NCI-H446 treated with DMSO at 0.1 percent for 48 hours (cell line): Measurements from ENCODE around the gene LRRC42.

Experiments used
- DNase-seq: peaks from one replicate; lab custom pipeline; 2025; lab: John Stamatoyannopoulos, UW

Gene LRRC42

DNA sequence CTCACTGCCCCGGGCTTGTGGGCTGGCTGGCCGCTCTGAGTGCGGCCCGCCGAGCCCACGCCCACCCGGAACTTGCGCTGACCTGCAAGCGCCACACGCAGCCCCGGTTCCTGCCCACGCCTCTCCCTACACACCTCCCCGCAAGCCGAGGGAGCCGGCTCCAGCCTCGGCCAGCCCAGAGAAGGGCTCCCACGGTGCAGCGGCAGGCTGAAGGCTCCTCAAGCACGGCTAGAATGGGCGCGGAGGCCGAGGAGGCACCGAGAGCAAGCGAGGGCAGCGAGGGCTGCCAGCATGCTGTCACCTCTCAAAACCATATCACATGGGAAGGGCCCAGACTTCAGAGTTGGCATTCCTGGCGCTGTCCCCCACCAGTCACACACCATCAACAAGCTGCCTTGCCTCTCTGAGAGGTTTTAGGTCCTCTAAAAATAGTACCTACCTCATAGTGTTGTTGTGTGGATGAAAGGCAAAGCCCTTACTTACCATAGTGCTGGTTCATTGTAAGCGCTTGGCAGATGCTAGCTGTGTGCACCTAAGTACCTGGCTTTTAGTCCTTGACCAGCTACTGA is 58.4 kb downstream of the LRRC42 start:
- no peak for DNase-seq

GRCh38 chr1:54006508-54006907 is 60.4 kb downstream of the LRRC42 start:
- no peak for DNase-seq

GRCh38 chr1:54007613-54008012 is 61.5 kb downstream of the LRRC42 start:
- no peak for DNase-seq

DNA sequence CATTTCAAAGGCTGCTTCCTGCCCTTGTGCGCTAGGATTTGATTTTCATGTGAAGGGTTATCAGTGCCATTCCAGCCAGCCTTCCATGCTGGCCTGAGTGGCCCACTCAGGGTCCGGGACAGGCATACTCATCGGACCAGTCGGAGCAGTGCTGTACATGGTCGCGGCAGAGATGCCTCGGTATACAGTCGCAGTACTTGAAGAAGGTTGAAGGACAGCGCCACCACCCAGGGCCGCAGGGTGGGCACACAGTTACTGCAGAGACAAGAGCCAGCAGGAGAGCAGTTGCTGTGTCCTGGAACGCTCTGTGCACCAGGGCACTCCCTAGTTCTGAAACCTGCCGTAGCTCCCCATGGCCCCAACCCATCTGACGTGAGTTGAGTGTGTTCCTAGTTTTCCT is 62.7 kb downstream of the LRRC42 start:
- no peak for DNase-seq

DNA sequence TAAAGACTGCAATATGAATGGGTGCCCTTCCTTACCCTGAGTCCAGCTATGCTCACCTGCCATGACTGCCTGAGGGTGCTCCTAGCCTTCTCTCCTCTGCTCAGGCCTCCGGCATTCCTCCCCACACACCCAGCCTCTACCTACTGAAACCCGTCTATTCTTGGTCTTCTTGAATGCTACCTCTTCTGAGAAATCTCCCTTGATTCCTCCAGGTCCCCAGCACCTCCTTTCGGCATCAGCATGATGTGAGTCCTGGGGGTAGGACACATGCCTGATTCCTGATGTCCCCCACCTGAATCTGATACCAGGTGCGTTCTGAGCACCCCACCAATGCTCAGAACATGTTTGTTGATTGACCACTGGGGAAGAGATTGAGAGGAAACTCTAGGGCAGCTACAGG is 63.3 kb downstream of the LRRC42 start:
- DNase-seq = no peak

DNA sequence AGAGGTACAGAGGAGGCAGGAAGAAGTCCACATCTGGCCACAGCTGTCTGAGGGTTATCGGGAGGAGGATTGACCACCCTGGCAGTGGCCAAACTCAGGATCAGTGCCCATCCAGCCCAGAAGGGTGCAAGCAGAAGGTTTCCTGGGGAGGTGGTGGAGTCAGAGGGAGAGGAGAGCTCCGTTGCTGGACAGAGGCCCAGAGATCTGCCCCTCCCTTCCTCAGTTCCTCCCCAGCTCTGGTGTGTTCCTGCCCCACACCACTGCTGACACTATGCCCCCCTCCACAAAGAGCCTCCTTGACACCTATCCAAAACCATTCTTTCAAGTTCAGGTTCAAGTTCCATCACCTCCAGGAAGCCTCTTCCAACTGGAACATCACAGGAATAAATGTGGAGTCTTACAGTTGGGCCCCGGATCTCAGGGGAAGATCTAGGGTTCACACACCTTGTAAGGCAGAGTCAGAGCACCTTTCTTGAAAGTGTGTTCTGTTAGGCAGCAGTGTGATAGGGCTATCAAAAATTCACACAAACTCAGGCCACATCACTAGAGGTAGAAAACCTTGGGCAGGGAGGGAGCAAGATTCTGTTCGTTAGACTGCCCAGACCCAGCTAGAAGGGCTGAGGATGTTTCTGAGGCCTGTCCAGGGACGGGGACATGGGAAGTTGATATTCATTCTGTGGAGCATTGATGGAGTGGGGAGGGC is 64.4 kb downstream of the LRRC42 start:
- no peak for DNase-seq

DNA sequence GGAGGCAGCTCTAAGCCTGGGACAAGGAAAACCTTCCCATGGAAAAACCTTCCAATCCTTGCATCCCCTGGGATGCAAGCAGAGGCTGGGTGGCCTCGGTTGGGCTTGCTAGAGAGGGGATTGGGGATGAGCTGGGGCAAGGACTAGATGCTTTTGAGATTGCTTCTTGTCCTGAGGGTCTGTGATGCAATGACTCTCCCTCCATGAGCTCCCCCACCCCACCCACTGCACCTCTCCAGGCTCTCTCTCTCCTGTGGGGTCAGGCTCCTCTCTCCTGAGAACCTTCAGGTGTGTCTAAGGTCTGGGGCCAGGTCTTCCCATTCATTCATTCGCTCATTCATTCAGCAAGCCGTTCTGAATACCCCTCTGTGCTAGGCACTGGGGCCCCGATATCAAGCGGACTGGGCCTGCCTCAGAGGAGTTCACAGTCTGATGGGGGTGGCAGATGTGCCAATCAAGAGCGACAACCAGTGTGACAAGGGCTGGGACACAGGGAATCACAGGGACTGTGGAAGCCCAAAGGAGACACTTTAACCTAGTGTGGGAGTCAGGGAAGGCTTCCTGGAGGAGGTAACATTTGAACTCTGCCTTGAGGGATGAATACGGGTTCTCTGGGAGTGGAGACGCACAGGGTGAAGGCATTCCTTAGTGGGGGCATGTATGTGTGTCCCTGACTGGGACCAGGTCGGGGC is 65.3 kb downstream of the LRRC42 start:
- DNase-seq = no peak

GRCh38 chr1:54012008-54012325 is 65.8 kb downstream of the LRRC42 start:
- no peak for DNase-seq

- DNase-seq = no peak
Measured at GRCh38 chr1:54012863-54013262, 66.7 kb downstream of the LRRC42 start.

- no peak for DNase-seq
Measured at GRCh38 chr1:54013393-54014008, 67.4 kb downstream of the LRRC42 start.

DNA sequence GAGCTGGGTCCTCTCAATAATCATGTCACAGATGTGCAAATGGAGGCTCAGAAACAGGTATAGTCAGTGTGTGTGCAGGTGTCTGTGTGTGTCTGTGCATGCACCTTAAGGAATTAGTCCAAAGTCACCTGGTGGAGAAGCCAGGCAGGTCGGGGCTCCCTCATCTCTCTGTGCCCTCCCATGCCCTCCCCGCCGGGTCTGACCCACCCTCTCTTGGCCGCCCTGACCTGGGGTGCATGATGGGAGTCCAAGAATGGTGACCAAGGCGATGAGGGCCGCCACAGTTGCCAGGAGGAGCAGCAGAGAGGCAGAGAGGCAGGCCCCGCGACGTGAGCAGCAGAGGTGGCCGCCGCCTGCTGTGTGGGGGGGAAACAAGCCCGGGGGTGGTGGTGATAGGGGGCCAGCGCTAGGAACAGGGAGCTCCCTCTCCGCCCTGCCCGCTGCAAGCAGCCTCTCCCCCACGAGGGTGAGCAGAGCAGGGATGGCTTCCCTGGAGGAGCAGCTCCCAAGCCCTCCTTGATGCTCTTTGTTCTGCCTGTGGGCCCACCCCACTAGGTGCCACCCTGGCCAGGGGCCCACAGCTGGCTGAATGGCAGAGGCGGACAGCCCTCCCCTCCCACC is 68.0 kb downstream of the LRRC42 start:
- no peak for DNase-seq

- DNase-seq = no peak
Measured at GRCh38 chr1:54016343-54017282, 70.5 kb downstream of the LRRC42 start.
